Fibroblast of mammary gland (primary cell): Measurements from ENCODE around the gene SLC25A31.

Experiments used
- DNase-seq: peaks from one replicate; pipeline ENCODE4 v3.0.0-alpha.2; 2010; ENCODE audit warnings: low read depth
- H3K4me3 ChIP-seq: 2 replicates; pipeline ENCODE4 v1.5.1; 2011; ENCODE audit warnings: low read depth, mild to moderate bottlenecking, low read length, moderate library complexity; ENCODE audit not compliant: control insufficient read depth
- TF ChIP-seq, protein P1 (sequence below): conservative IDR thresholded peaks from 2 replicates; pipeline ENCODE4 v1.5.1; 2011; ENCODE audit warnings: low read depth, low read length, inconsistent platforms; ENCODE audit not compliant: control insufficient read depth, insufficient read depth

The SLC25A31 gene

DNA sequence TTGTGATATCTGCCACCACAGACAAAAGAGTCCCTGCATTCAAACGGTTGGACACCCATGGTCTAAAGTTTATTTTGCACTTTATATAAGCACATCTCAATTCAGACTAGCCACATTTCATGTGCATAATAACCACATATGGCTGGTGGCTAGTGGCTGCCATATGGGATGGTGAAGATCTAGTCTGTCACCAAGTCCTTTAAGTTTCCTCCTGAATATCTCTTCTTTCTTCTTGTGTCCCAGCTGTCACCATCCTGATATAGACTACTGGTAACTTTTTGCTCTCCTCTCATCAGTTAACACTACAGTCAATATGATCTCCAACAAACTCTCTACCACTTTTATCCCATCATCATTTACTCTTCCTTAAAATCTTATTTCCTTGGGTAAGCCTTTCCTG is 61.2 kb downstream of the SLC25A31 start:
- no peak overlapping the region for H3K4me3 ChIP-seq
- TF ChIP-seq, protein P1, sequence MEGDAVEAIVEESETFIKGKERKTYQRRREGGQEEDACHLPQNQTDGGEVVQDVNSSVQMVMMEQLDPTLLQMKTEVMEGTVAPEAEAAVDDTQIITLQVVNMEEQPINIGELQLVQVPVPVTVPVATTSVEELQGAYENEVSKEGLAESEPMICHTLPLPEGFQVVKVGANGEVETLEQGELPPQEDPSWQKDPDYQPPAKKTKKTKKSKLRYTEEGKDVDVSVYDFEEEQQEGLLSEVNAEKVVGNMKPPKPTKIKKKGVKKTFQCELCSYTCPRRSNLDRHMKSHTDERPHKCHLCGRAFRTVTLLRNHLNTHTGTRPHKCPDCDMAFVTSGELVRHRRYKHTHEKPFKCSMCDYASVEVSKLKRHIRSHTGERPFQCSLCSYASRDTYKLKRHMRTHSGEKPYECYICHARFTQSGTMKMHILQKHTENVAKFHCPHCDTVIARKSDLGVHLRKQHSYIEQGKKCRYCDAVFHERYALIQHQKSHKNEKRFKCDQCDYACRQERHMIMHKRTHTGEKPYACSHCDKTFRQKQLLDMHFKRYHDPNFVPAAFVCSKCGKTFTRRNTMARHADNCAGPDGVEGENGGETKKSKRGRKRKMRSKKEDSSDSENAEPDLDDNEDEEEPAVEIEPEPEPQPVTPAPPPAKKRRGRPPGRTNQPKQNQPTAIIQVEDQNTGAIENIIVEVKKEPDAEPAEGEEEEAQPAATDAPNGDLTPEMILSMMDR, result no peak
- no peak for DNase-seq

DNA sequence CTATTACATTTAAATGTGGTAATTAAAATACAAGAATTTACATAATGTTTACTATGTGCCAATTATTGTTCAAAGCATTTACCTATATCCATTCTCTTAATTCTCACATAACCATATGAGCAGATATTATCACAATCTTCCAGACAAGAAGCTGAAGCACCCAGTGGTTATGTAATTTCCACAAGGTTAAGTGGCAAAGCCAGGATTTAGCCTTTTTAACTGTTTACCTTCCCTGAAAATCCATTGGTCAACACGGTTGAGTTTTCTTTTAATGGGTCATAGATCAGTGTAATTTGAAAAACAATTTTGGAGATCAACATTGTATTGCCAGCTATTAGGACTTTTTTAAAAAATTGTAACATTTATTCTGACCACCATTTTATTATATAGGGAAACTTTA is 63.3 kb downstream of the SLC25A31 start:
- DNase-seq, result no peak
- no peak overlapping the region for H3K4me3 ChIP-seq
- TF ChIP-seq, protein P1, result no peak

DNA sequence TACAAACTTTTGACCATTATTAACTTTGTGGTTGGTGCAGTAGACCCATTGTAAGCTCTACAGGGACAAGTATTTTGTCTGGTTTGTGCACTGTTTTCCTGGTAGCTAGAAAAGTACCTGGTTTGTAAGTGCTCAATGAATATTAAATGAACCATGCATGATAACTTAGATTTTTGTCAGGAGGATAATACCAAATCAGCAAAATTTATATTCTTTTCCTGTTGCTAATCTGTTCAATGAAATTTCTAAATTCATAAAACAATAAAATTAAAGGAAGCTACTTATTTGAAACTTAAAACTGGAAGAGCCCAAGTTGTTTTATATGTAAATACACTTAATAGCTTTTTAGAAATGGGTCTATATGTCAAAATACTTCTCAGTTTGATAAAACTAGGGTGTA is 69.5 kb downstream of the SLC25A31 start:
- TF ChIP-seq, protein P1, result no peak

DNA sequence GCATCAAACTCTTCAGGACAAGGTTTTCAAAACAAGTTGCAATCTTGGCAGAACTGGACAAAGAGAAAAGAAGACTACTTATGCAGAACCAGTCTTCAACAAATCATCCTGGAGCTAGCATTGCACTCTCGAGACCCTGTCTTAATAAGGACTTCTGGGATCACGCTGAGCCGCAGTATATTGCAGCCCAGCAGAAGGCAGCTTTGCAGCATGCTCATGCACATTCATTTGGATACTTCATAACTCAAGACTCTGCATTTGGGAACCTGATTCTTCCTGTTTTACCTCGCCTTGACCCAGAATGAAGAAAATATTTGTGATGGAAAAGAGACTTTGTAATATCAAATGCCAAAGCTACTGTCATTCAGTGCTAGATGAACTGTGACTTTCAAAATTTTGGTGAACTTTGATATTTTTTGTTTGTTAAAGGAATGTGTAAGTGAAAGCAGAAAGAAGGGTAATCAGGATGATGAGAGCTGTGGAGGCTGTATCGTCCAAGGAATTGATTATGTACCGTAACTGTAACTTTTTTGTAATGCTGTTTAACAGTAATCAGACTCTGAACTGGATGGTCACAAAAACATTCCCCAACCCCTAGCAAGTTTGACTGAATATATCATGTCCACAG is 79.1 kb downstream of the SLC25A31 start:
- TF ChIP-seq, protein P1, result peak; percentile 1
- DNase-seq, result peak; percentile 8

More for the DNA sequence above, 69.5 kb downstream of the SLC25A31 start:
- DNase-seq, result no peak
- no peak overlapping the region for H3K4me3 ChIP-seq

DNA sequence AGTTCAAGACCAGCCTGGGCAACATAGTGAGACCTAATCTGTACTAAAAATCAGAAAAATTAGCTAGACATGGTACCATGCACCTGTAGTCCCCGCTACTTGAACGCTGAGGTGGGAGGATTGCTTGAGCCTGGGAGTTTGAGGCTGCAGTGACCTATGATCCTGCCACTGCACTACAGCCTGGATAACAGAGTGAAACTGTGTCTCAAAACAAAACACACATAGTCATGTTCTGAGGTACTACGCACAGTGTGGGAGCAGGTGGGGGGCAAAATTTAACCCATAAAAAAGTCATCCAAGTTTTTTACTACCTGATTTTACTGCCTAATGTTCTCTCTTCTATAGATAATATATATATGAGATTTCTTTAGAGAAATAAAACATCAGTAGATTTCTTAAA is 80.4 kb downstream of the SLC25A31 start:
- no peak for DNase-seq
- H3K4me3 ChIP-seq, result no peak overlapping the region
- TF ChIP-seq, protein P1, result no peak

More for the DNA sequence above, 79.1 kb downstream of the SLC25A31 start:
- no peak overlapping the region for H3K4me3 ChIP-seq

DNA sequence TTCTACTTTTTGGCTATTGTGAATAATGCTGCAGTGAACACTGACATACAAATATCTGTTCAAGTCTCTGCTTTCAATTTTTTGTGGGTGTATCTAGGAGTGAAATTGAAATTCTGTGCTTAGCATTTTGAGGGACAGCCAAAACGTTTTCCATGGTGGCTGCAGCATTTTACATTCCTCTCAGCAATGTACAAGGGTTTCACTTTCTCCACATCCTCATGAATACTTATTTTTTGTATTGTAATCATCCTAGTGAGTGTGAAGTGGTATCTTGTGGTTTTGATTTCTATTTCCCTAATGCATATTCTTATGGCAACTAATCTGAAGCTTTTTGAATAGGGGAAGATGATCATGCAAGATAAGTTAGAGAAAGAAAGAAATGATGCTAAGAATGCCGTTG is 92.2 kb downstream of the SLC25A31 start:
- no peak overlapping the region for H3K4me3 ChIP-seq
- TF ChIP-seq, protein P1, result no peak
- no peak for DNase-seq
